ENCODE data around the gene EP400. TPM values are rescaled to one million over a fixed set of nuclear protein-coding genes. Genes with fewer than 3 reads are reported as not detected.

The EP400 gene
- total and polyA plus RNA-seq, 2 of the 8 experiments (the other 6 are each of a cell fraction or from before 2014, with no cell fraction given), result 13.1 to 69.7 TPM

GRCh38 chr12:132029503-132030300 is 80.0 kb downstream of the EP400 start (continued):
- no peak for TF ChIP-seq CHD7 (IDR thresholded peaks at IDR 0.05; ENCODE audit: insufficient replicate concordance, low read length)
- TF ChIP-seq RXRA (IDR thresholded peaks at IDR 0.05; ENCODE audit: insufficient read depth, low read depth, low read length), result no peak

Data from H1 (cell line).